Liver (tissue), 3 donors: ENCODE measurements around the gene LIPC.

ENCODE experiments used
- EGR1 ChIP-seq, 2 donors: IDR thresholded peaks; 2 replicates each; pipeline ENCODE4 v1.6.1; 2016 to 2018; ENCODE audit warnings: antibody characterized with exemption in 2 of 2, low read depth in 2 of 2
- GABPA ChIP-seq, 2 donors: IDR thresholded peaks in 1 of 2; conservative IDR thresholded peaks in 1 of 2; 2 replicates each; pipeline ENCODE4 v1.6.1; 2016; ENCODE audit warnings: antibody characterized with exemption in 2 of 2, mild to moderate bottlenecking in 1 of 2, moderate library complexity in 1 of 2
- HNF4G ChIP-seq: IDR thresholded peaks from 2 replicates; pipeline ENCODE4 v1.6.1; 2016; ENCODE audit warnings: antibody characterized with exemption
- JUND ChIP-seq, 2 donors: IDR thresholded peaks; 2 replicates each; pipeline ENCODE4 v1.6.1; 2016; ENCODE audit warnings: antibody characterized with exemption in 2 of 2
- NR2F2 ChIP-seq: IDR thresholded peaks from 2 replicates; pipeline ENCODE4 v1.6.1; 2016; ENCODE audit warnings: antibody characterized with exemption
- TAF1 ChIP-seq: conservative IDR thresholded peaks from 2 replicates; pipeline ENCODE4 v1.6.1; 2016; ENCODE audit warnings: antibody characterized with exemption, mild to moderate bottlenecking
- YY1 ChIP-seq: IDR thresholded peaks from 2 replicates; pipeline ENCODE4 v1.6.1; 2016; ENCODE audit warnings: antibody characterized with exemption, mild to moderate bottlenecking
- TF ChIP-seq, protein P1 (sequence below): IDR thresholded peaks from 2 replicates; pipeline ENCODE4 v1.6.1; 2016; ENCODE audit warnings: antibody characterized with exemption, mild to moderate bottlenecking
- TF ChIP-seq, protein P2 (sequence below): fragments of 150-350 bp; IDR thresholded peaks from 2 replicates; pipeline ENCODE4 v1.5.1; 2017; ENCODE audit warnings: improper control_type of control experiment, low read depth, low read length; ENCODE audit not compliant: missing input control
- TF ChIP-seq, protein P3 (sequence below): IDR thresholded peaks from 2 replicates; pipeline ENCODE4 v1.6.1; 2016; ENCODE audit warnings: antibody characterized with exemption
- donor health status: healthy.
- donor health status: healthy.

DNA sequence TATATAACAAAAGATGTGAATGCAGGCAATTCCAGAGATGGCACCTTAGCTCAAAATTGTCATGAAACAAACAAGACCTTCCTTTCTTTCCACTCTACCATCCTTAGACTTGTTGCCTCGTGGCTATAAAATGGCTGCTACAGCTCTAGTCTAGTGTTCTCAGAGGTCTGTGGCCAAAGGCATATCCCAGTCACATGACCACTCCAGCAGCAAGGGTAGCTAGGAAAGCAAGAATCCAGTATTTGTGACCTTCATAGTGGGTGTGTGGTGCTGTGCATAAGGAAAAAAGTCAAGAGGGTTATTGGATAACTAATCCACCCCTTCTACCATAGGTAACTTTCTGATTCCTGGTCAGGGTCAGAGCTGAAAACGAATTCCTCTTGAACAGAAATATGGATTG, 27.1 kb upstream of the LIPC start:
- TF ChIP-seq TAF1 (no peak), YY1 (no peak), EGR1 (IDR thresholded peaks at IDR 0.05; ENCODE audit: low read depth in 2 of 2) (no peak), JUND (IDR thresholded peaks at IDR 0.05) (no peak), GABPA (IDR thresholded peaks at IDR 0.05 in 1 of 2, conservative IDR thresholded peaks at IDR 0.05 in 1 of 2) (no peak), NR2F2 (no peak), HNF4G (no peak)
- TF ChIP-seq, protein P1, sequence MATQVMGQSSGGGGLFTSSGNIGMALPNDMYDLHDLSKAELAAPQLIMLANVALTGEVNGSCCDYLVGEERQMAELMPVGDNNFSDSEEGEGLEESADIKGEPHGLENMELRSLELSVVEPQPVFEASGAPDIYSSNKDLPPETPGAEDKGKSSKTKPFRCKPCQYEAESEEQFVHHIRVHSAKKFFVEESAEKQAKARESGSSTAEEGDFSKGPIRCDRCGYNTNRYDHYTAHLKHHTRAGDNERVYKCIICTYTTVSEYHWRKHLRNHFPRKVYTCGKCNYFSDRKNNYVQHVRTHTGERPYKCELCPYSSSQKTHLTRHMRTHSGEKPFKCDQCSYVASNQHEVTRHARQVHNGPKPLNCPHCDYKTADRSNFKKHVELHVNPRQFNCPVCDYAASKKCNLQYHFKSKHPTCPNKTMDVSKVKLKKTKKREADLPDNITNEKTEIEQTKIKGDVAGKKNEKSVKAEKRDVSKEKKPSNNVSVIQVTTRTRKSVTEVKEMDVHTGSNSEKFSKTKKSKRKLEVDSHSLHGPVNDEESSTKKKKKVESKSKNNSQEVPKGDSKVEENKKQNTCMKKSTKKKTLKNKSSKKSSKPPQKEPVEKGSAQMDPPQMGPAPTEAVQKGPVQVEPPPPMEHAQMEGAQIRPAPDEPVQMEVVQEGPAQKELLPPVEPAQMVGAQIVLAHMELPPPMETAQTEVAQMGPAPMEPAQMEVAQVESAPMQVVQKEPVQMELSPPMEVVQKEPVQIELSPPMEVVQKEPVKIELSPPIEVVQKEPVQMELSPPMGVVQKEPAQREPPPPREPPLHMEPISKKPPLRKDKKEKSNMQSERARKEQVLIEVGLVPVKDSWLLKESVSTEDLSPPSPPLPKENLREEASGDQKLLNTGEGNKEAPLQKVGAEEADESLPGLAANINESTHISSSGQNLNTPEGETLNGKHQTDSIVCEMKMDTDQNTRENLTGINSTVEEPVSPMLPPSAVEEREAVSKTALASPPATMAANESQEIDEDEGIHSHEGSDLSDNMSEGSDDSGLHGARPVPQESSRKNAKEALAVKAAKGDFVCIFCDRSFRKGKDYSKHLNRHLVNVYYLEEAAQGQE = no peak
- TF ChIP-seq, protein P2, sequence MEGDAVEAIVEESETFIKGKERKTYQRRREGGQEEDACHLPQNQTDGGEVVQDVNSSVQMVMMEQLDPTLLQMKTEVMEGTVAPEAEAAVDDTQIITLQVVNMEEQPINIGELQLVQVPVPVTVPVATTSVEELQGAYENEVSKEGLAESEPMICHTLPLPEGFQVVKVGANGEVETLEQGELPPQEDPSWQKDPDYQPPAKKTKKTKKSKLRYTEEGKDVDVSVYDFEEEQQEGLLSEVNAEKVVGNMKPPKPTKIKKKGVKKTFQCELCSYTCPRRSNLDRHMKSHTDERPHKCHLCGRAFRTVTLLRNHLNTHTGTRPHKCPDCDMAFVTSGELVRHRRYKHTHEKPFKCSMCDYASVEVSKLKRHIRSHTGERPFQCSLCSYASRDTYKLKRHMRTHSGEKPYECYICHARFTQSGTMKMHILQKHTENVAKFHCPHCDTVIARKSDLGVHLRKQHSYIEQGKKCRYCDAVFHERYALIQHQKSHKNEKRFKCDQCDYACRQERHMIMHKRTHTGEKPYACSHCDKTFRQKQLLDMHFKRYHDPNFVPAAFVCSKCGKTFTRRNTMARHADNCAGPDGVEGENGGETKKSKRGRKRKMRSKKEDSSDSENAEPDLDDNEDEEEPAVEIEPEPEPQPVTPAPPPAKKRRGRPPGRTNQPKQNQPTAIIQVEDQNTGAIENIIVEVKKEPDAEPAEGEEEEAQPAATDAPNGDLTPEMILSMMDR = no peak
- TF ChIP-seq, protein P3, sequence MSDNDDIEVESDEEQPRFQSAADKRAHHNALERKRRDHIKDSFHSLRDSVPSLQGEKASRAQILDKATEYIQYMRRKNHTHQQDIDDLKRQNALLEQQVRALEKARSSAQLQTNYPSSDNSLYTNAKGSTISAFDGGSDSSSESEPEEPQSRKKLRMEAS = no peak
